B cell (primary cell): Measurements from ENCODE around the gene RUNDC1. TPM values are rescaled to one million over a fixed set of nuclear protein-coding genes. Genes with fewer than 3 reads are reported as not detected.

ENCODE experiments used
- ATAC-seq: fragments of 200-7000 bp; cut with Tn5 transposase; one replicate; pipeline ENCODE4 v1.10.0; 2021; ENCODE audit warnings: low read depth, mild to moderate bottlenecking, moderate number of reproducible peaks, moderate library complexity
- CTCF ChIA-PET: fragments of 350-600 bp; sonication (Branson Sonifier 250); formaldehyde crosslinking; loops from one replicate; lab custom pipeline; 2021; ENCODE audit warnings: antibody characterized with exemption, inconsistent platforms; lab: Charles Lee
- POLR2A ChIA-PET: fragments of 350-600 bp; sonication (Branson Sonifier 250); formaldehyde crosslinking; loops from one replicate; lab custom pipeline; 2021; ENCODE audit warnings: antibody characterized with exemption; lab: Charles Lee
- DNase-seq: peaks from one replicate; pipeline ENCODE4 v3.0.0; 2013
- H2AFZ ChIP-seq: 2 replicates; pipeline ENCODE4 v1.6.1; 2012; ENCODE audit warnings: mild to moderate bottlenecking, low read depth, low read length; ENCODE audit not compliant: insufficient read depth, poor library complexity, severe bottlenecking
- H3K27ac ChIP-seq, 2 donors: 1 replicate in 1 of 2; 2 replicates in 1 of 2; pipeline ENCODE4 v1.5.1; 2012 to 2013; ENCODE audit warnings: low read length in 2 of 2, mild to moderate bottlenecking in 2 of 2, moderate library complexity in 1 of 2
- H3K27me3 ChIP-seq, 4 experiments: fragments of 200-600 bp in 1 of 4; sonication (generic) in 1 of 4; replicated peaks in 1 of 4; 1 replicate in 2 of 4; 2 replicates in 2 of 4; pipeline versions ENCODE4 v1.6.1 to v1.7.0; 2013 to 2016; ENCODE audit warnings: low read length in 3 of 4, mild to moderate bottlenecking in 2 of 4, mixed read lengths in 1 of 4, moderate library complexity in 1 of 4; ENCODE audit not compliant: insufficient read depth in 4 of 4, control insufficient read depth in 3 of 4; ENCODE audit errors: control extremely low read depth in 1 of 4
- H3K36me3 ChIP-seq, 2 experiments: replicated peaks in 1 of 2; 1 replicate in 1 of 2; 2 replicates in 1 of 2; pipeline versions ENCODE4 v1.6.1 to v1.7.1; 2013; ENCODE audit warnings: low read length in 1 of 2; ENCODE audit not compliant: insufficient read depth in 2 of 2, control insufficient read depth in 1 of 2; ENCODE audit errors: control extremely low read depth in 1 of 2, extremely low read depth in 1 of 2
- H3K4me1 ChIP-seq, 2 donors: fragments of 200-600 bp in 1 of 2; sonication (generic) in 1 of 2; 1 replicate in 1 of 2; 2 replicates in 1 of 2; pipeline versions ENCODE4 v1.5.1 to v1.6.1; 2013 to 2017; ENCODE audit warnings: low read length in 2 of 2; ENCODE audit not compliant: control insufficient read depth in 2 of 2, insufficient read depth in 2 of 2
- H3K4me2 ChIP-seq: replicated peaks from 2 replicates; pipeline ENCODE3; 2012; ENCODE audit warnings: mild to moderate bottlenecking, low read depth, low read length; ENCODE audit not compliant: poor library complexity, severe bottlenecking
- H3K4me3 ChIP-seq, 5 experiments: fragments of 200-600 bp in 1 of 5; sonication (generic) in 1 of 5; 1 replicate in 3 of 5; 2 replicates in 2 of 5; pipeline versions ENCODE4 v1.5.1 to v1.7.0; 2011 to 2016; ENCODE audit warnings: low read length in 4 of 5, mild to moderate bottlenecking in 4 of 5, low read depth in 2 of 5, control low read depth in 1 of 5, moderate library complexity in 1 of 5; ENCODE audit not compliant: insufficient read depth in 1 of 5; ENCODE audit errors: control extremely low read depth in 1 of 5, extremely low read depth in 1 of 5
- H3K79me2 ChIP-seq: fragments of 200-600 bp; sonication (generic); one replicate; pipeline ENCODE4 v1.6.0; 2016; ENCODE audit warnings: low read length; ENCODE audit not compliant: control insufficient read depth, insufficient read depth
- H3K9ac ChIP-seq: fragments of 200-600 bp; sonication (generic); 2 replicates; pipeline ENCODE4 v1.6.1; 2017; ENCODE audit warnings: mild to moderate bottlenecking, low read length, moderate library complexity
- H3K9me3 ChIP-seq, 3 donors: one replicate each; pipeline versions ENCODE4 v1.6.1 to v1.7.1; 2013; ENCODE audit warnings: low read length in 2 of 3; ENCODE audit not compliant: control insufficient read depth in 2 of 3, insufficient read depth in 1 of 3; ENCODE audit errors: control extremely low read depth in 1 of 3
- H4K20me1 ChIP-seq: 2 replicates; pipeline ENCODE4 v1.6.0; 2012; ENCODE audit warnings: mild to moderate bottlenecking, low read length; ENCODE audit not compliant: insufficient read depth, control insufficient read depth, poor library complexity, severe bottlenecking
- H3K27ac Mint-ChIP-seq: one replicate; pipeline ENCODE4 v1.8.0; 2021; ENCODE audit warnings: mixed read lengths
- H3K27me3 Mint-ChIP-seq: one replicate; pipeline ENCODE4 v1.8.0; 2021; ENCODE audit warnings: mixed read lengths
- H3K4me1 Mint-ChIP-seq: one replicate; pipeline ENCODE4 v1.8.0; 2021; ENCODE audit warnings: mixed read lengths
- H3K4me3 Mint-ChIP-seq: one replicate; pipeline ENCODE4 v1.8.0; 2021; ENCODE audit warnings: mixed read lengths
- H3K9me3 Mint-ChIP-seq: one replicate; pipeline ENCODE4 v1.8.0; 2022; ENCODE audit warnings: mixed read lengths; ENCODE audit not compliant: insufficient read depth
- CTCF ChIP-seq: fragments of 200-600 bp; IDR thresholded peaks from one replicate; pipeline ENCODE4 v1.8.0; 2022; ENCODE audit warnings: antibody characterized with exemption, mild to moderate bottlenecking
- EZH2 ChIP-seq: IDR thresholded peaks from 2 replicates; pipeline ENCODE4 v1.6.1; 2012; ENCODE audit warnings: borderline replicate concordance, low read depth, mild to moderate bottlenecking, moderate library complexity, low read length; ENCODE audit not compliant: insufficient read depth, poor library complexity, severe bottlenecking
- WGBS: methylation state at CpG from one replicate; pipeline ENCODE4 v1.1.5; 2013; ENCODE audit warnings: missing lambda C conversion rate; ENCODE audit not compliant: insufficient coverage; 5-methylcytosine and 5-hydroxymethylcytosine counted together
- intact Hi-C: fragments of 100-400 bp; cut with micrococcal nuclease; formaldehyde crosslinking; loops from one replicate; pipeline ENCODE4 v1.10.0; 2022
- polyA plus RNA-seq: library from polyadenylated mRNA; depleted of rRNA; stranded (reverse); fragments of >200 nt; gene quantifications from 2 replicates; pipeline ENCODE4 v1.2.3, GENCODE V29; 2012
- total RNA-seq, 2 donors: library from RNA; stranded (reverse); fragments of 120-200 nt in 1 of 2; gene quantifications; 1 replicate in 1 of 2; 2 replicates in 1 of 2; pipeline versions ENCODE4 v1.2.3 to v1.2.4, GENCODE V29; 2013 to 2022

The RUNDC1 gene
- total and polyA plus RNA-seq, 2 donors (not counting 1 experiment from before 2014, with no cell fraction given), result 14.6 to 43.7 TPM

DNA sequence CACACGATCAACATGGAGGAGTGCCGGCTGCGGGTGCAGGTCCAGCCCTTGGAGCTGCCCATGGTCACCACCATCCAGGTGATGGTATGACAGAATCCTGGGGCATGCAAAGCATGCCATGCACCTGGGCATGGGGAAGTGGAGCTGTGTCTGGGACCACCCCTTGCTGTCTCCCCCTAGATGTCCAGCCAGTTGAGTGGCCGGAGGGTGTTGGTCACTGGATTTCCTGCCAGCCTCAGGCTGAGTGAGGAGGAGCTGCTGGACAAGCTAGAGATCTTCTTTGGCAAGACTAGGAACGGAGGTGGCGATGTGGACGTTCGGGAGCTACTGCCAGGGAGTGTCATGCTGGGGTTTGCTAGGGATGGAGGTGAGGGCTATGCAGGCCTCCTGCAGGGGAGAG is 32.9 kb downstream of the RUNDC1 start:
- Histone ChIP-seq H3K27me3 (no peaks in the 10 kb centered on the region), H2AFZ (no peak overlapping the region), H4K20me1 (no peaks in the 10 kb centered on the region), H3K4me2 (no peak overlapping the region), H3K36me3 (peaks cover 0 to 26% of the 10 kb centered on the region in 2 experiments), H3K9ac (no peak overlapping the region), H3K4me1 (no peaks in the 10 kb centered on the region), H3K4me3 (no peak overlapping the region), H3K27ac (no peak overlapping the region), H3K79me2 (peaks cover 21% of the 10 kb centered on the region), H3K9me3 (no peaks in the 10 kb centered on the region)
- Mint-ChIP-seq H3K4me1 (peaks cover 5% of the 10 kb centered on the region), H3K27me3 (no peaks in the 10 kb centered on the region), H3K4me3 (no peak overlapping the region), H3K9me3 (no peaks in the 10 kb centered on the region), H3K27ac (peak overlapping the region; percentile 20)
- ATAC-seq, result no peak
- intact Hi-C loops, result no loop called here
- CTCF ChIA-PET, result interaction anchor here (1.1 kb wide), 1 partner anchor 15 kb away, joined by 3 read pairs; no protein-coding TSS in a partner anchor
- peak; percentile 6 for DNase-seq
- POLR2A ChIA-PET, result no interaction called here
- TF ChIP-seq CTCF (no peak), EZH2 (no peak)
- WGBS, result 100% methylated on average over 8 of the region's 8 CpGs

DNA sequence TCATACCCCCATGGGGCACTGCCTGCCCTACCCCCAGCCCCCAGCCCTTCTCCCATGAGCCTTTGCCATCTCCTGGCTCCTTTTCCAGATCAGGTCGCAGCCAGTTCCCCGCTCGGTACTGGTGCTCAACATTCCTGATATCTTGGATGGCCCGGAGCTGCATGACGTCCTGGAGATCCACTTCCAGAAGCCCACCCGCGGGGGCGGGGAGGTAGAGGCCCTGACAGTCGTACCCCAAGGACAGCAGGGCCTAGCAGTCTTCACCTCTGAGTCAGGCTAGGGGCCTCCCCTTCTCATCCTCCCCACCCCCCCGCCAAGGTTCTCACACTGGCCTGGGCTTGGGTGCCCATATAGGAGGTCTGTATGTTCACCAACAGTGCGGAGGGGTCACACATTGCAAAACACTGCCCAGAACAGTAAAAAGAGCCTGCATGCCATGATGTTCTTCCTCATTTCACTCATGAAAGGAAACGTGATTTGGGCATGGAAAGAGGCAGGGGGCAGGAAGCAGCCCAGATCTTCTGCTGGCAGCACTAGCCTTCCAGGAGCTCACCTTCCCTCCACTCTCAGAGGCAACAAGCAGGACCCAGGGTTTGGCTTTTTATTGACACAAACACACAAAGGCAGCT is 33.8 kb downstream of the RUNDC1 start:
- over 99% methylated on average over 9 of the region's 12 CpGs for WGBS
- TF ChIP-seq EZH2 (no peak), CTCF (no peak)

More for the DNA sequence above, 33.8 kb downstream of the RUNDC1 start:
- DNase-seq (peak; percentile 12), ATAC-seq (no peak)
- H3K4me3 ChIP-seq, result no peak overlapping the region
- H3K9me3 Mint-ChIP-seq, result no peaks in the 10 kb centered on the region
- peaks cover 7% of the 10 kb centered on the region for H3K4me1 Mint-ChIP-seq
- intact Hi-C loops, result no loop called here
- no peak overlapping the region for H3K27ac Mint-ChIP-seq
- H2AFZ ChIP-seq, result no peak overlapping the region
- no peaks in the 10 kb centered on the region for H3K27me3 Mint-ChIP-seq
- no peaks in the 10 kb centered on the region for H4K20me1 ChIP-seq
- H3K9ac ChIP-seq, result no peak overlapping the region
- H3K4me2 ChIP-seq, result no peak overlapping the region
- H3K4me1 ChIP-seq, result no peaks in the 10 kb centered on the region
- POLR2A ChIA-PET, result no interaction called here
- H3K27ac ChIP-seq, result no peak overlapping the region
- H3K4me3 Mint-ChIP-seq, result no peak overlapping the region
- H3K27me3 ChIP-seq, result no peaks in the 10 kb centered on the region
- H3K79me2 ChIP-seq, result peaks cover 13% of the 10 kb centered on the region
- CTCF ChIA-PET, result no interaction called here
- peaks cover 0 to 26% of the 10 kb centered on the region in 2 experiments for H3K36me3 ChIP-seq
- no peaks in the 10 kb centered on the region for H3K9me3 ChIP-seq
